ENCODE results near the gene PGM2.
A peak's percentile ranks its signal among the peaks of the same experiment; 100 is the strongest.

Gene PGM2

DNA sequence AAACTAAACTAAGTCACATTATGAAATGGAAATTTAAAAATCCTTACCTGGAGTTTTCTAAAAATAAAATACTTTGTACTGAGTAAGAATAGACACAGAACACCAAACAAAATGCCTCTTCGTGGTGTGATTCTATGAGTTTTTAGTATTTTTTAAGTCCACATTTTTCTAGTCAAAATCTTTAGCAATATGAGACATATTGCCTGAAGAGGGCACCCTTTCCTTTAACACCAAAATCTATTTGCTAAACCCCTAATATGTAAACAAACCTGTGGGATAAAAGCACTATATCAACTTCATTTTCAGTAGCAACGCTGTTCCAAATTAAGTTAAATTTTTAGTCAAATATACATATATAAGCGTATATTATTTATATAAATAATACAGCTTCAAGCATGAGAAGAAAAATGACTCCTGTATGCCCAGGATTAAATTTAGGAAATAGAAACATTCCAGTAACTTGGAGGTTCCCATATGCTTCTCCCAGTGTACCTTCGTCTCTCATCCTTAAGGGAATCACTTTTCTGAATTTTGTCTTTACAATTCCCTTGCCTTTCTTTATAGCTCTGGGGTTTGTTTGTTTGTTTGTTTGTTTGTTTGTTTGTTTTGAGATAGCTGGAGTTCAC, 23.0 kb upstream of the PGM2 start:
- Histone ChIP-seq H3K27me3 (no peaks in the 10 kb centered on the region), H3K4me1 (ENCODE audit: control insufficient read depth in 1 of 2, insufficient read depth in 1 of 2, low read depth in 1 of 2, low read length in 1 of 2) (no peaks in the 10 kb centered on the region), H3K4me3 (ENCODE audit: low read depth in 1 of 2, low read length in 1 of 2) (no peak overlapping the region), H3K27ac (no peak overlapping the region), H3K36me3 (no peaks in the 10 kb centered on the region), H3K9me3 (no peaks in the 10 kb centered on the region)
- peak; percentile 42 for TF ChIP-seq CTCF (IDR thresholded peaks at IDR 0.05)

DNA sequence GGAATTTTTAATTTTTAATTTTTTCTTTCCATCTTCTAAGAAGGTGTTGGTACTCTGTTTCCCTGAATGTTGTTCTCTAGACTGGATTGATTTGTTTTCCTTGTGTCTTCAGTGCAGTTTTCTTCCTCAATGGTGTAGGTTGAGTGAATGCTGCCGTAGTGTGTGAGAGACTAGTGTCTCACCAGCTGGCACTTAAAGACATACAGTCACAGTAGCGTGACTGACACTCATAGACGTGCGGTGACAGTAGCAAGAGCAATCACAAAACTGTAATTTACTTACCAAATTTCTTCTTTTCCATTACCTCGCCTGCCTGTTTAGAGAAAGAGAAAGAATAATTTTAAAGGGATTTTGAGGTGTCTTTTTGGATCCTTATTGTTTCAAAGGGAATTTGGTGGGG, 21.4 kb upstream of the PGM2 start:
- Histone ChIP-seq H3K36me3 (no peaks in the 10 kb centered on the region), H3K27ac (no peak overlapping the region), H3K4me1 (ENCODE audit: control insufficient read depth in 1 of 2, insufficient read depth in 1 of 2, low read depth in 1 of 2, low read length in 1 of 2) (no peaks in the 10 kb centered on the region), H3K4me3 (ENCODE audit: low read depth in 1 of 2, low read length in 1 of 2) (no peak overlapping the region), H3K9me3 (no peaks in the 10 kb centered on the region), H3K27me3 (no peaks in the 10 kb centered on the region)
- TF ChIP-seq CTCF (IDR thresholded peaks at IDR 0.05): no peak

- no peak overlapping the region for H3K27ac ChIP-seq
These were observed 13.8 kb upstream of the PGM2 start for GRCh38 chr4:37812713-37813112.

DNA sequence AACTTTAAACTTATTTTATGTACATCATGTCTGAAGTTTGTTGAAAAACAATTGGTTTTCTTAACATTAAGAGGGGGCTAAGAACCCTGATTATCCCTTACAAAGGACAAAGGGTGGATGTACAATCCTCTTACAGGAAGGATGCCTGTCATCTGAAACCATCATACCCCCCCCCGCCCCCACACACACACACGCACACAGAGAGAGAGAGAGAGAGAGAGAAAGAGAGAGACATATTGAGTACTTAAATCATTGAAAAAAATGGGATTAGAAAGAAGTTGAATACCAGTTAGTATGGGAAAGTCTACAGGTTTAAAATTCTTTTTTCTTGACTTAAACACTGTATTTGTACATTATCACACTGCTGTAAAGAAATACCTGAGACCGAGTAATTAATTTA, 10.9 kb upstream of the PGM2 start:
- H3K27me3 ChIP-seq: no peaks in the 10 kb centered on the region
- no peaks in the 10 kb centered on the region for H3K9me3 ChIP-seq
- peaks cover 19 to 21% of the 10 kb centered on the region in 2 experiments for H3K4me1 ChIP-seq (ENCODE audit: control insufficient read depth in 1 of 2, insufficient read depth in 1 of 2, low read depth in 1 of 2, low read length in 1 of 2)
- H3K4me3 ChIP-seq (ENCODE audit: low read depth in 1 of 2, low read length in 1 of 2): peak overlapping the region in 1 of 2 experiments; percentile 14
- no peak for TF ChIP-seq CTCF (IDR thresholded peaks at IDR 0.05)
- no peaks in the 10 kb centered on the region for H3K36me3 ChIP-seq
- H3K27ac ChIP-seq: peak overlapping the region; percentile 72

More at GRCh38 chr4:37812713-37813112, 13.8 kb upstream of the PGM2 start:
- Histone ChIP-seq H3K9me3 (no peaks in the 10 kb centered on the region), H3K27me3 (no peaks in the 10 kb centered on the region), H3K4me1 (ENCODE audit: control insufficient read depth in 1 of 2, insufficient read depth in 1 of 2, low read depth in 1 of 2, low read length in 1 of 2) (peaks cover 19 to 21% of the 10 kb centered on the region in 2 experiments), H3K4me3 (ENCODE audit: low read depth in 1 of 2, low read length in 1 of 2) (no peak overlapping the region), H3K36me3 (no peaks in the 10 kb centered on the region)
- TF ChIP-seq CTCF (IDR thresholded peaks at IDR 0.05): no peak

DNA sequence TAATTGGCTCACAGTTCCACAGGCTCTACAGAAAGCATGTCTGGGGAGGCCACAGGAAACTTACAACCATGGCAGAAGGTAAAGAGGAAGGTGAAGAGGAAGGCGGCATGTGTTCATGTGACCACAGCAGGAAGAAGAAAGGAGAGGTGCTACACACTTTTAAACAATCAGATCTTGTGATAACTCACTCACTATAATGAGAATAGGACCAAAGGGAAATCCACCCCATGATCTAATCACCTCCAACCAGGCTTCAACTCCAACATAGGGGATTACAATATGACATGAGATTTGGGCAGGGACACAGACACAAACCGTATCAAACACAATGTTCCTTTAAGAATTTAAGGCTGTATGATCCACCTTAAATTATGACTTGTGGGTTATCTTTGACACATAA, 10.5 kb upstream of the PGM2 start:
- H3K27ac ChIP-seq: peak overlapping the region; percentile 72
- peaks cover 19 to 21% of the 10 kb centered on the region in 2 experiments for H3K4me1 ChIP-seq (ENCODE audit: control insufficient read depth in 1 of 2, insufficient read depth in 1 of 2, low read depth in 1 of 2, low read length in 1 of 2)
- no peaks in the 10 kb centered on the region for H3K36me3 ChIP-seq
- peak overlapping the region; percentile 14 to 33 for H3K4me3 ChIP-seq (ENCODE audit: low read depth in 1 of 2, low read length in 1 of 2)
- no peaks in the 10 kb centered on the region for H3K9me3 ChIP-seq
- TF ChIP-seq CTCF (IDR thresholded peaks at IDR 0.05): no peak
- H3K27me3 ChIP-seq: no peaks in the 10 kb centered on the region
